ENCODE measurements around the gene COL7A1. TPM values are rescaled to one million over a fixed set of nuclear protein-coding genes. Genes with fewer than 3 reads are reported as not detected.

COL7A1 gene
- total and polyA plus RNA-seq, 2 of the 8 experiments (the other 6 are each of a cell fraction or from before 2014, with no cell fraction given) = 10.7 to 13.9 TPM

GRCh38 chr3:48599509-48600285, 4.6 kb upstream of the COL7A1 start (continued):
- TF ChIP-seq CHD7 (IDR thresholded peaks at IDR 0.05; ENCODE audit: insufficient replicate concordance, low read length) = no peak
- TF ChIP-seq GABPA (IDR thresholded peaks at IDR 0.05; ENCODE audit: borderline replicate concordance, insufficient read depth, low read length) = no peak
- TF ChIP-seq YY1 (IDR thresholded peaks at IDR 0.05; ENCODE audit: low read depth, low read length) = no peak
- no peak for TF ChIP-seq CTCF (IDR thresholded peaks at IDR 0.05; ENCODE audit: control extremely low read depth in 1 of 3, insufficient read depth in 1 of 3, low read depth in 1 of 3, low read length in 3 of 3)
- TF ChIP-seq RXRA (IDR thresholded peaks at IDR 0.05; ENCODE audit: insufficient read depth, low read depth, low read length) = no peak
- TF ChIP-seq KDM5A (IDR thresholded peaks at IDR 0.05; ENCODE audit: low read length) = no peak
- no peak for TF ChIP-seq TAF1 (IDR thresholded peaks at IDR 0.05; ENCODE audit: low read depth, low read length)
- no peak for TF ChIP-seq CHD1 (IDR thresholded peaks at IDR 0.05; ENCODE audit: low read depth, low read length)

Measured in H1 (cell line).